DLD1 (cell line): ENCODE data around the gene NCAM1.
"Not testable (repeated sequence)": the region's sequence is repeated elsewhere in the genome, so short reads cannot be mapped to it uniquely, and the experiment has no call there.

Experiments
- in situ Hi-C: cut with HindIII; loops from 2 replicates; pipeline ENCODE4 v1.10.0; 2017; ENCODE audit warnings: low sequenced_read_pairs

Gene NCAM1

GRCh38 chr11:113295993-113296392 lies 334.8 kb downstream of the NCAM1 start:
- in situ Hi-C loops, result no loop called here

GRCh38 chr11:113296447-113297205 lies 335.4 kb downstream of the NCAM1 start:
- in situ Hi-C loops, result no loop called here

- in situ Hi-C loops, result not testable (repeated sequence)
Observed at GRCh38 chr11:113298496-113298895, 337.3 kb downstream of the NCAM1 start.

GRCh38 chr11:113304916-113305315 lies 343.7 kb downstream of the NCAM1 start:
- in situ Hi-C loops, result no loop called here

- in situ Hi-C loops, result no loop called here
Observed at GRCh38 chr11:113305440-113306336, 344.5 kb downstream of the NCAM1 start.

GRCh38 chr11:113308601-113309000 lies 347.4 kb downstream of the NCAM1 start:
- in situ Hi-C loops, result no loop called here

GRCh38 chr11:113311536-113311935 lies 350.3 kb downstream of the NCAM1 start:
- in situ Hi-C loops, result no loop called here

GRCh38 chr11:113313601-113314000 lies 352.4 kb downstream of the NCAM1 start:
- in situ Hi-C loops, result no loop called here

GRCh38 chr11:113314065-113314388 lies 352.8 kb downstream of the NCAM1 start:
- in situ Hi-C loops, result no loop called here

GRCh38 chr11:113314389-113315301 lies 353.4 kb downstream of the NCAM1 start, which contains the start of gene TTC12:
Gene TTC12 (plus strand): TSS chr11:113314583. CDS start chr11:113316258, 1,675 bp downstream.
- in situ Hi-C loops, result no loop called here

GRCh38 chr11:113315811-113316210 lies 354.6 kb downstream of the NCAM1 start:
- in situ Hi-C loops, result no loop called here

GRCh38 chr11:113316256-113316655 lies 355.0 kb downstream of the NCAM1 start:
- in situ Hi-C loops, result no loop called here

- in situ Hi-C loops, result no loop called here
Observed at GRCh38 chr11:113317339-113317738, 356.1 kb downstream of the NCAM1 start.

- in situ Hi-C loops, result no loop called here
Observed at GRCh38 chr11:113319085-113319484, 357.9 kb downstream of the NCAM1 start.

GRCh38 chr11:113322158-113322557 lies 360.9 kb downstream of the NCAM1 start:
- in situ Hi-C loops, result no loop called here

GRCh38 chr11:113324250-113324649 lies 363.0 kb downstream of the NCAM1 start:
- in situ Hi-C loops, result no loop called here
